MM.1S (cell line): ENCODE measurements around the gene DVL1.

Experiments
- DNase-seq: peaks from one replicate; pipeline ENCODE4 v3.0.0-alpha.2; 2015
- H2AFZ ChIP-seq: fragments of 300-600 bp; sonication (generic); 2 replicates; pipeline ENCODE4 v1.6.0; 2016; ENCODE audit warnings: antibody characterized with exemption, low read length
- H3F3A ChIP-seq: fragments of 300-600 bp; sonication (generic); 2 replicates; pipeline ENCODE4 v1.6.1; 2016; ENCODE audit warnings: mild to moderate bottlenecking, antibody characterized with exemption, low read length, moderate library complexity, mixed read lengths; ENCODE audit not compliant: insufficient read depth
- H3K27ac ChIP-seq: fragments of 300-600 bp; sonication (generic); 2 replicates; pipeline ENCODE4 v1.5.1; 2016; ENCODE audit warnings: mild to moderate bottlenecking, low read length
- H3K27me3 ChIP-seq: fragments of 300-600 bp; sonication (generic); replicated peaks from 2 replicates; pipeline ENCODE4 v1.6.0; 2016; ENCODE audit warnings: low read length; ENCODE audit not compliant: insufficient read depth
- H3K36me3 ChIP-seq: fragments of 300-600 bp; sonication (generic); replicated peaks from 2 replicates; pipeline ENCODE4 v1.6.1; 2016; ENCODE audit warnings: mild to moderate bottlenecking, low read length, mixed read lengths; ENCODE audit not compliant: insufficient read depth
- H3K4me1 ChIP-seq: fragments of 300-600 bp; sonication (generic); 2 replicates; pipeline ENCODE4 v1.6.1; 2016; ENCODE audit warnings: low read length, mixed read lengths
- H3K4me2 ChIP-seq: fragments of 300-600 bp; sonication (generic); 2 replicates; pipeline ENCODE4 v1.6.0; 2016; ENCODE audit warnings: low read depth, low read length
- H3K4me3 ChIP-seq: fragments of 300-600 bp; sonication (generic); 2 replicates; pipeline ENCODE4 v1.5.1; 2016; ENCODE audit warnings: low read length, mixed read lengths
- H3K79me2 ChIP-seq: fragments of 300-600 bp; sonication (generic); 2 replicates; pipeline ENCODE4 v1.6.1; 2016; ENCODE audit warnings: mixed run types, low read length, mixed read lengths
- H3K9ac ChIP-seq: fragments of 300-600 bp; sonication (generic); 2 replicates; pipeline ENCODE4 v1.6.1; 2016; ENCODE audit warnings: low read length, mixed read lengths
- H3K9me2 ChIP-seq: fragments of 300-600 bp; sonication (generic); replicated peaks from 2 replicates; pipeline ENCODE4 v1.6.1; 2016; ENCODE audit warnings: mild to moderate bottlenecking, low read length, mixed read lengths; ENCODE audit not compliant: insufficient read depth
- H3K9me3 ChIP-seq: fragments of 300-600 bp; sonication (generic); replicated peaks from 2 replicates; pipeline ENCODE4 v1.6.1; 2016; ENCODE audit warnings: mild to moderate bottlenecking, low read length, mixed read lengths; ENCODE audit not compliant: insufficient read depth
- H4K20me1 ChIP-seq: fragments of 300-600 bp; sonication (generic); 2 replicates; pipeline ENCODE4 v1.6.1; 2016; ENCODE audit warnings: mild to moderate bottlenecking, low read length, moderate library complexity, mixed read lengths; ENCODE audit not compliant: insufficient read depth
- EZH2 ChIP-seq: fragments of 300-600 bp; sonication (generic); optimal IDR thresholded peaks from 2 replicates; pipeline ENCODE3; 2017; ENCODE audit warnings: low read depth, mild to moderate bottlenecking, antibody characterized with exemption, low read length, mixed read lengths
- EZH2phosphoT487 ChIP-seq: fragments of 300-600 bp; sonication (generic); IDR thresholded peaks from 2 replicates; pipeline ENCODE4 v1.6.1; 2018; ENCODE audit warnings: antibody characterized with exemption, low read length
- TF ChIP-seq, protein P1 (sequence below): fragments of 300-600 bp; sonication (generic); IDR thresholded peaks from 2 replicates; pipeline ENCODE4 v1.5.1; 2016; ENCODE audit warnings: antibody characterized with exemption, low read length, mixed read lengths

Gene DVL1

DNA sequence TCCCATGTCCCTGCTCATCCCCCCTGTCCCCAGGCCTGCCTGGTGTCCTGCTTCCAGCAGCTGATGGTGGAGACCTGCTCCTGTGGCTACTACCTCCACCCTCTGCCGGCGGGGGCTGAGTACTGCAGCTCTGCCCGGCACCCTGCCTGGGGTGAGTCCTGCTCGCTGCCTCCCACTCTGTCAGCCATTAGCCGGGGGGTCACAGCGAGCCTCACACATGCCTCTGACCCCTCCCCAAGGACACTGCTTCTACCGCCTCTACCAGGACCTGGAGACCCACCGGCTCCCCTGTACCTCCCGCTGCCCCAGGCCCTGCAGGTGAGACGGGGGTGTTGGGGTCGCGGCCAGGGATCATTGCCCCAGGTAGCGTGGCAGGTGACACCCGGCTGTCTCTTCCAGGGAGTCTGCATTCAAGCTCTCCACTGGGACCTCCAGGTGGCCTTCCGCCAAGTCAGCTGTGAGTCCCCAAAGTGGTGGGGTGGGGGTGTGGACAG is 58.9 kb downstream of the DVL1 start:
- no peaks in the 10 kb centered on the region for H3K36me3 ChIP-seq
- no peaks in the 10 kb centered on the region for H3K4me1 ChIP-seq
- H3K4me2 ChIP-seq = no peak overlapping the region
- no peak overlapping the region for H3K27ac ChIP-seq
- peak; percentile 66 for DNase-seq
- no peaks in the 10 kb centered on the region for H3K9me2 ChIP-seq
- H3K4me3 ChIP-seq = no peak overlapping the region
- H3F3A ChIP-seq = no peaks in the 10 kb centered on the region
- H3K79me2 ChIP-seq = no peaks in the 10 kb centered on the region
- H4K20me1 ChIP-seq = no peaks in the 10 kb centered on the region
- H2AFZ ChIP-seq = no peak overlapping the region
- H3K27me3 ChIP-seq = peaks cover 20% of the 10 kb centered on the region
- H3K9ac ChIP-seq = no peak overlapping the region
- TF ChIP-seq, protein P1, sequence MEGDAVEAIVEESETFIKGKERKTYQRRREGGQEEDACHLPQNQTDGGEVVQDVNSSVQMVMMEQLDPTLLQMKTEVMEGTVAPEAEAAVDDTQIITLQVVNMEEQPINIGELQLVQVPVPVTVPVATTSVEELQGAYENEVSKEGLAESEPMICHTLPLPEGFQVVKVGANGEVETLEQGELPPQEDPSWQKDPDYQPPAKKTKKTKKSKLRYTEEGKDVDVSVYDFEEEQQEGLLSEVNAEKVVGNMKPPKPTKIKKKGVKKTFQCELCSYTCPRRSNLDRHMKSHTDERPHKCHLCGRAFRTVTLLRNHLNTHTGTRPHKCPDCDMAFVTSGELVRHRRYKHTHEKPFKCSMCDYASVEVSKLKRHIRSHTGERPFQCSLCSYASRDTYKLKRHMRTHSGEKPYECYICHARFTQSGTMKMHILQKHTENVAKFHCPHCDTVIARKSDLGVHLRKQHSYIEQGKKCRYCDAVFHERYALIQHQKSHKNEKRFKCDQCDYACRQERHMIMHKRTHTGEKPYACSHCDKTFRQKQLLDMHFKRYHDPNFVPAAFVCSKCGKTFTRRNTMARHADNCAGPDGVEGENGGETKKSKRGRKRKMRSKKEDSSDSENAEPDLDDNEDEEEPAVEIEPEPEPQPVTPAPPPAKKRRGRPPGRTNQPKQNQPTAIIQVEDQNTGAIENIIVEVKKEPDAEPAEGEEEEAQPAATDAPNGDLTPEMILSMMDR = peak; percentile 64
- no peak for TF ChIP-seq EZH2phosphoT487
- no peak for TF ChIP-seq EZH2
- H3K9me3 ChIP-seq = no peaks in the 10 kb centered on the region

DNA sequence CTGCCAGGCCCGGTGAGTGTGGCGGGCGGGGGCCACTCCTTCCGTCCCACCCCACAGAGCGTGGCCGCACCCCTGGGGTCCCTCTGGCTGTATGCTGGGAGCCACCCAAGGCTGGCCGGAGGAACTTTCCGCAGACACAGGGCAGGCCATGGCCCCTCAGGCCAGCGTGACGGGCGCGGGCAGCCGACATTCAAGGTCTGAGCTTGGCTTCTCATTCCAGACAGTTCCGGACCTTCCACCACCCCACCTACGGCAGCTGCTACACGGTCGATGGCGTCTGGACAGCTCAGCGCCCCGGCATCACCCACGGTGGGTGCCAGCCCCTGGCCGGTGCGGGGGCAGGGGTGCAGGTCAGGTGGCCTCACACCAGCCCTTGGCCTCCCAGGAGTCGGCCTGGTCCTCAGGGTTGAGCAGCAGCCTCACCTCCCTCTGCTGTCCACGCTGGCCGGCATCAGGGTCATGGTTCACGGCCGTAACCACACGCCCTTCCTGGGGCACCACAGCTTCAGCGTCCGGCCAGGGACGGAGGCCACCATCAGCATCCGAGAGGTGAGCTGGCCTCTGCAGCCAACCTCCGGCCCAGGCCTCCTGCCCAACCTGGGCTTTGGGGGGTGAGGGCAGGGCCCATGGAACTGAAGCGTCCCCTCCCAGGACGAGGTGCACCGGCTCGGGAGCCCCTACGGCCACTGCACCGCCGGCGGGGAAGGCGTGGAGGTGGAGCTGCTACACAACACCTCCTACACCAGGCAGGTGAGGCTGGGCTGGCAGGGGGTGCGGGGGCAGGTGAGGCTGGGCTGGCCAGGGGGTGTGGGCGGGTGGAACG is 61.7 kb downstream of the DVL1 start:
- Histone ChIP-seq H3F3A (no peaks in the 10 kb centered on the region), H3K27me3 (peaks cover 32% of the 10 kb centered on the region), H3K4me1 (no peaks in the 10 kb centered on the region), H3K9ac (no peak overlapping the region), H3K4me2 (no peak overlapping the region), H2AFZ (no peak overlapping the region), H3K36me3 (no peaks in the 10 kb centered on the region), H3K9me2 (no peaks in the 10 kb centered on the region), H3K4me3 (no peak overlapping the region), H3K27ac (no peak overlapping the region), H3K9me3 (no peaks in the 10 kb centered on the region), H3K79me2 (no peaks in the 10 kb centered on the region), H4K20me1 (no peaks in the 10 kb centered on the region)
- DNase-seq = no peak
- TF ChIP-seq EZH2phosphoT487 (no peak), EZH2 (no peak)
- TF ChIP-seq, protein P1 = no peak

DNA sequence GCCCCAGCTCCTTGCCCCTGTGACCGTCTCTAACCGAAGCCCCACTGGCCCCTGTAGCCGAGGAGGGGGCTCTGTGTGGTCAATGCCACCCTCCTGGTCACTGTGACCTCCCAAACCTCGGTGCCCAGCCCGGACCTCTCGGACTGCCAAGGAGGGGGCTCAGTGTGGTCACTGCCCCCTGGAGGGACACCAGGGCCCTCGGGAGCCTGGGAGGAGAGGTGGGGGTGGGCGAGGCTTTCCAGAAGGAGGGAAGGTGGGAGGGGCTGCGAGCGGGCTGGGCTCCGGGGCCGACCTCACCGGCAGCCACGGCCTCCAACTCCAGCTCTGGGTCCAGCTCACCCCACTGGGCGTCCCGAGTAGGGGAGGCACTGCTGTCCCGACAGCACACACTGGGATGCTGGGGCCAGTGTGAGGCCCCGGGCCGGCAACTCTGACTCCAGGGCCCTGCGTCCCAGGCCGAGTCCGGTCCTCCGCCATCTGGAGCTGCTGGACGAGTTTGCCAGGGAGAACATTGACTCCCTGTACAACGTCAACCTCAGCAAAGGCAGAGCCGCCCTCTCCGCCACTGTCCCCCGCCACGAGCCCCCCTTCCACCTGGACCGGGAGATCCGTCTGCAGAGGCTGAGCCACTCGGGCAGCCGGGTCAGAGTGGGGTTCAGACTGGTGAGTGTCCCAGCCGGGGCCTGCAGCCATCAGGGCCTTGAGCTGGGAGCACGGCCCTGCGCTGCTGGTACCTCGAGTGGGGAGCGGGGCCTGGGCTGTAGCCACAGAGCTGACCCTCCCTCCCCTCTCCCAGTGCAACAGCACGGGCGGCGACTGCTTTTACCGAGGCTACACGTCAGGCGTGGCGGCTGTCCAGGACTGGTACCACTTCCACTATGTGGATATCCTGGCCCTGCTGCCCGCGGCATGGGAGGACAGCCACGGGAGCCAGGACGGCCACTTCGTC is 62.6 kb downstream of the DVL1 start:
- Histone ChIP-seq H3K4me1 (no peaks in the 10 kb centered on the region), H2AFZ (no peak overlapping the region), H3K4me3 (no peak overlapping the region), H3K4me2 (no peak overlapping the region), H3K27ac (no peak overlapping the region), H3K79me2 (no peaks in the 10 kb centered on the region), H3K36me3 (no peaks in the 10 kb centered on the region), H4K20me1 (no peaks in the 10 kb centered on the region), H3F3A (no peaks in the 10 kb centered on the region), H3K9ac (no peak overlapping the region), H3K9me2 (no peaks in the 10 kb centered on the region), H3K9me3 (no peaks in the 10 kb centered on the region), H3K27me3 (peaks cover 40% of the 10 kb centered on the region)
- DNase-seq = no peak
- TF ChIP-seq EZH2 = no peak
- no peak for TF ChIP-seq EZH2phosphoT487
- TF ChIP-seq, protein P1 = no peak
